CD14-positive monocyte (primary cell): ENCODE measurements around the gene TTC23L. TPM values are rescaled to one million over a fixed set of nuclear protein-coding genes. Genes with fewer than 3 reads are reported as not detected.

Experiments
- DNase-seq, 3 donors: peaks; one replicate each; pipeline ENCODE4 v3.0.0-alpha.2; 2011 to 2022
- H2AFZ ChIP-seq: 2 replicates; pipeline ENCODE4 v1.6.0; 2012; ENCODE audit warnings: mild to moderate bottlenecking, low read depth, low read length, inconsistent platforms; ENCODE audit not compliant: insufficient read depth, poor library complexity, severe bottlenecking
- H3K27ac ChIP-seq, 2 donors: 1 replicate in 1 of 2; 2 replicates in 1 of 2; pipeline ENCODE4 v1.5.1; 2012 to 2013; ENCODE audit warnings: low read length in 2 of 2, control low read depth in 1 of 2, inconsistent platforms in 1 of 2, low read depth in 1 of 2, mild to moderate bottlenecking in 1 of 2
- H3K27me3 ChIP-seq, 2 donors: one replicate each; pipeline versions ENCODE4 v1.6.0 to v1.6.1; 2011 to 2013; ENCODE audit warnings: low read length in 2 of 2; ENCODE audit not compliant: control insufficient read depth in 2 of 2, insufficient read depth in 2 of 2
- H3K36me3 ChIP-seq, 2 donors: replicated peaks in 1 of 2; 1 replicate in 1 of 2; 2 replicates in 1 of 2; pipeline versions ENCODE4 v1.5.1 to v1.6.1; 2012 to 2013; ENCODE audit warnings: low read length in 2 of 2, control low read depth in 1 of 2, inconsistent platforms in 1 of 2, mild to moderate bottlenecking in 1 of 2; ENCODE audit not compliant: insufficient read depth in 2 of 2, control insufficient read depth in 1 of 2
- H3K4me1 ChIP-seq, 2 donors: 1 replicate in 1 of 2; 2 replicates in 1 of 2; pipeline versions ENCODE4 v1.5.1 to v1.6.1; 2012 to 2013; ENCODE audit warnings: low read length in 2 of 2, control low read depth in 1 of 2, inconsistent platforms in 1 of 2, mild to moderate bottlenecking in 1 of 2, moderate library complexity in 1 of 2; ENCODE audit not compliant: insufficient read depth in 2 of 2, control insufficient read depth in 1 of 2
- H3K4me2 ChIP-seq: replicated peaks from 2 replicates; pipeline ENCODE3; 2012; ENCODE audit warnings: low read length, moderate library complexity, mild to moderate bottlenecking; ENCODE audit not compliant: poor library complexity, severe bottlenecking; ENCODE audit errors: extremely low read depth
- H3K4me3 ChIP-seq, 3 experiments: fragments of 200-600 bp in 1 of 3; sonication (generic) in 1 of 3; replicated peaks in 1 of 3; 1 replicate in 2 of 3; 2 replicates in 1 of 3; pipeline ENCODE4 v1.5.1; 2011 to 2013; ENCODE audit warnings: low read length in 3 of 3, mild to moderate bottlenecking in 3 of 3, control low read depth in 2 of 3, low read depth in 2 of 3, inconsistent platforms in 1 of 3, moderate library complexity in 1 of 3
- H3K79me2 ChIP-seq: 2 replicates; pipeline ENCODE4 v1.6.0; 2012; ENCODE audit warnings: mild to moderate bottlenecking, control low read depth, inconsistent platforms, low read length, moderate library complexity; ENCODE audit not compliant: insufficient read depth
- H3K9ac ChIP-seq: 2 replicates; pipeline ENCODE4 v1.6.0; 2017; ENCODE audit warnings: low read length, mild to moderate bottlenecking; ENCODE audit not compliant: insufficient read depth, poor library complexity, severe bottlenecking
- H3K9me3 ChIP-seq, 2 donors: replicated peaks in 1 of 2; 1 replicate in 1 of 2; 2 replicates in 1 of 2; pipeline versions ENCODE4 v1.5.1 to v1.6.1; 2012 to 2013; ENCODE audit warnings: low read length in 2 of 2, control low read depth in 1 of 2; ENCODE audit not compliant: control insufficient read depth in 1 of 2, insufficient read depth in 1 of 2
- H4K20me1 ChIP-seq: 2 replicates; pipeline ENCODE4 v1.6.0; 2012; ENCODE audit warnings: mild to moderate bottlenecking, low read length, control low read depth, moderate library complexity; ENCODE audit not compliant: insufficient read depth
- H3K27ac Mint-ChIP-seq, 7 donors: one replicate each; pipeline ENCODE4 v1.8.0; 2020; ENCODE audit warnings: mild to moderate bottlenecking in 7 of 7, mixed read lengths in 7 of 7, moderate library complexity in 6 of 7, inconsistent platforms in 2 of 7
- H3K27me3 Mint-ChIP-seq, 3 donors: one replicate each; pipeline ENCODE4 v1.8.0; 2021 to 2022; ENCODE audit warnings: low read depth in 3 of 3, mild to moderate bottlenecking in 3 of 3, mixed read lengths in 3 of 3, moderate library complexity in 3 of 3, inconsistent platforms in 1 of 3
- H3K36me3 Mint-ChIP-seq, 2 donors: one replicate each; pipeline ENCODE4 v1.8.0; 2020; ENCODE audit warnings: mixed read lengths in 2 of 2, inconsistent platforms in 1 of 2, mild to moderate bottlenecking in 1 of 2
- H3K4me1 Mint-ChIP-seq: one replicate; pipeline ENCODE4 v1.8.0; 2020; ENCODE audit warnings: mild to moderate bottlenecking, mixed read lengths
- H3K4me3 Mint-ChIP-seq, 2 donors: one replicate each; pipeline ENCODE4 v1.8.0; 2020; ENCODE audit warnings: mild to moderate bottlenecking in 2 of 2, mixed read lengths in 2 of 2, moderate library complexity in 1 of 2
- H3K9me3 Mint-ChIP-seq, 7 donors: one replicate each; pipeline ENCODE4 v1.8.0; 2020 to 2022; ENCODE audit warnings: mixed read lengths in 7 of 7, mild to moderate bottlenecking in 6 of 7, moderate library complexity in 6 of 7, inconsistent platforms in 2 of 7
- CTCF ChIP-seq: fragments of 200-600 bp; IDR thresholded peaks from one replicate; pipeline ENCODE4 v1.8.0; 2022; ENCODE audit warnings: antibody characterized with exemption, mild to moderate bottlenecking
- WGBS: methylation state at CpG from one replicate; pipeline ENCODE4 v1.1.5; 2013; ENCODE audit warnings: missing lambda C conversion rate; ENCODE audit not compliant: insufficient coverage; 5-methylcytosine and 5-hydroxymethylcytosine counted together
- intact Hi-C, 2 donors: fragments of 100-400 bp; cut with micrococcal nuclease; formaldehyde crosslinking; loops; one replicate each; pipeline versions ENCODE4 v1.15.0 to v1.15.1; 2023
- polyA plus RNA-seq, 3 donors: library from polyadenylated mRNA; depleted of rRNA in 1 of 3; unstranded in 2 of 3; stranded (reverse) in 1 of 3; fragments of 300-500 nt in 2 of 3; fragments of >200 nt in 1 of 3; fragmentation: Illumina TruSeq in 2 of 3; gene quantifications; 1 replicate in 2 of 3; 2 replicates in 1 of 3; pipeline ENCODE4 v1.2.3, GENCODE V29; 2012 to 2021

The TTC23L gene
- polyA plus RNA-seq, 3 donors, result not detected

- no peak overlapping the region for H2AFZ ChIP-seq
- no peak overlapping the region for H3K4me3 Mint-ChIP-seq
- no peaks in the 10 kb centered on the region for H3K9me3 ChIP-seq
- H3K27ac Mint-ChIP-seq, result no peak overlapping the region
- no peaks in the 10 kb centered on the region for H3K27me3 ChIP-seq
- H3K27me3 Mint-ChIP-seq, result peaks cover 0 to 3% (median 1%) of the 10 kb centered on the region in 3 donors
- no peaks in the 10 kb centered on the region for H3K36me3 ChIP-seq
- no peak for TF ChIP-seq CTCF
- H3K4me2 ChIP-seq, result no peak overlapping the region
- H3K4me1 ChIP-seq, result no peaks in the 10 kb centered on the region
- no peak overlapping the region for H3K4me3 ChIP-seq
- no CpG with 5 or more reads among the region's 1 CpG for WGBS
- no peaks in the 10 kb centered on the region for H4K20me1 ChIP-seq
- no peak overlapping the region for H3K9ac ChIP-seq
- no peaks in the 10 kb centered on the region for H3K79me2 ChIP-seq
- no peak overlapping the region for H3K27ac ChIP-seq
- H3K4me1 Mint-ChIP-seq, result no peaks in the 10 kb centered on the region
- no peaks in the 10 kb centered on the region for H3K9me3 Mint-ChIP-seq
- no peak for DNase-seq
- intact Hi-C loops, result no loop called here
- H3K36me3 Mint-ChIP-seq, result no peaks in the 10 kb centered on the region
These were observed 27.3 kb upstream of the TTC23L start for GRCh38 chr5:34811706-34812105.

- Histone ChIP-seq H3K9me3 (no peaks in the 10 kb centered on the region), H3K4me2 (no peak overlapping the region), H3K9ac (no peak overlapping the region), H2AFZ (no peak overlapping the region), H3K4me1 (no peaks in the 10 kb centered on the region), H3K27me3 (no peaks in the 10 kb centered on the region), H3K36me3 (no peaks in the 10 kb centered on the region), H3K79me2 (no peaks in the 10 kb centered on the region), H3K27ac (no peak overlapping the region), H4K20me1 (no peaks in the 10 kb centered on the region), H3K4me3 (no peak overlapping the region)
- no CpG with 5 or more reads among the region's 3 CpGs for WGBS
- H3K4me1 Mint-ChIP-seq, result no peaks in the 10 kb centered on the region
- TF ChIP-seq CTCF, result no peak
- no peak overlapping the region for H3K27ac Mint-ChIP-seq
- H3K27me3 Mint-ChIP-seq, result no peaks in the 10 kb centered on the region
- intact Hi-C loops, result no loop called here
- DNase-seq, result no peak
- H3K9me3 Mint-ChIP-seq, result no peaks in the 10 kb centered on the region
- no peak overlapping the region for H3K4me3 Mint-ChIP-seq
- H3K36me3 Mint-ChIP-seq, result no peaks in the 10 kb centered on the region
These were observed 25.5 kb upstream of the TTC23L start for GRCh38 chr5:34813509-34813908.
